Adipocyte (in vitro differentiated cells): Measurements from ENCODE around the gene OSBPL1A.

Experiments
- DNase-seq: peaks from one replicate; pipeline ENCODE4 v3.0.0-alpha.2; 2015; ENCODE audit warnings: low read depth
- H3K27me3 ChIP-seq: replicated peaks from 2 replicates; pipeline ENCODE4 v1.7.0; 2013; ENCODE audit warnings: mild to moderate bottlenecking, low read length, moderate library complexity; ENCODE audit not compliant: control insufficient read depth, insufficient read depth
- H3K36me3 ChIP-seq: 2 replicates; pipeline ENCODE4 v1.7.0; 2013; ENCODE audit warnings: low read length, mild to moderate bottlenecking, moderate library complexity; ENCODE audit not compliant: control insufficient read depth, insufficient read depth, severe bottlenecking
- H3K4me1 ChIP-seq: 2 replicates; pipeline ENCODE4 v1.7.0; 2013; ENCODE audit warnings: mild to moderate bottlenecking, low read length, moderate library complexity; ENCODE audit not compliant: control insufficient read depth, insufficient read depth
- H3K4me3 ChIP-seq: 2 replicates; pipeline ENCODE4 v1.7.0; 2013; ENCODE audit warnings: mild to moderate bottlenecking, low read length, moderate library complexity
- H3K9ac ChIP-seq: 2 replicates; pipeline ENCODE4 v1.7.0; 2013; ENCODE audit warnings: mild to moderate bottlenecking, low read length, moderate library complexity
- H3K9me3 ChIP-seq: 2 replicates; pipeline ENCODE4 v1.7.0; 2013; ENCODE audit warnings: mild to moderate bottlenecking, low read length, moderate library complexity; ENCODE audit not compliant: control insufficient read depth

OSBPL1A gene

GRCh38 chr18:24277516-24278195 lies 120.0 kb downstream of the OSBPL1A start:
- H3K27me3 ChIP-seq = no peaks in the 10 kb centered on the region
- no peak overlapping the region for H3K9ac ChIP-seq
- DNase-seq = no peak
- no peaks in the 10 kb centered on the region for H3K36me3 ChIP-seq
- no peaks in the 10 kb centered on the region for H3K9me3 ChIP-seq
- peaks cover 36% of the 10 kb centered on the region for H3K4me1 ChIP-seq
- no peak overlapping the region for H3K4me3 ChIP-seq

- H3K36me3 ChIP-seq = no peaks in the 10 kb centered on the region
- DNase-seq = no peak
- peaks cover 41% of the 10 kb centered on the region for H3K4me1 ChIP-seq
- H3K27me3 ChIP-seq = no peaks in the 10 kb centered on the region
- H3K4me3 ChIP-seq = no peak overlapping the region
- no peaks in the 10 kb centered on the region for H3K9me3 ChIP-seq
- no peak overlapping the region for H3K9ac ChIP-seq
Observed at GRCh38 chr18:24276994-24277393, 120.6 kb downstream of the OSBPL1A start.

GRCh38 chr18:24274837-24275236 lies 122.8 kb downstream of the OSBPL1A start:
- no peak for DNase-seq

GRCh38 chr18:24273596-24273995 lies 124.0 kb downstream of the OSBPL1A start:
- Histone ChIP-seq H3K4me1 (peaks cover 59% of the 10 kb centered on the region), H3K27me3 (no peaks in the 10 kb centered on the region), H3K9me3 (no peaks in the 10 kb centered on the region), H3K4me3 (no peak overlapping the region), H3K9ac (no peak overlapping the region), H3K36me3 (no peaks in the 10 kb centered on the region)
- no peak for DNase-seq

More at GRCh38 chr18:24274837-24275236, 122.8 kb downstream of the OSBPL1A start:
- H3K4me3 ChIP-seq = peak overlapping the region; percentile 18
- H3K27me3 ChIP-seq = no peaks in the 10 kb centered on the region
- H3K9ac ChIP-seq = no peak overlapping the region
- no peaks in the 10 kb centered on the region for H3K36me3 ChIP-seq
- H3K9me3 ChIP-seq = no peaks in the 10 kb centered on the region
- peaks cover 51% of the 10 kb centered on the region for H3K4me1 ChIP-seq

GRCh38 chr18:24272229-24272525 lies 125.4 kb downstream of the OSBPL1A start:
- H3K27me3 ChIP-seq = no peaks in the 10 kb centered on the region
- peaks cover under 1% of the 10 kb centered on the region for H3K9me3 ChIP-seq
- peak; percentile 78 for DNase-seq
- no peaks in the 10 kb centered on the region for H3K36me3 ChIP-seq
- peak overlapping the region; percentile 89 for H3K9ac ChIP-seq
- peak overlapping the region; percentile 91 for H3K4me3 ChIP-seq
- H3K4me1 ChIP-seq = peaks cover 50% of the 10 kb centered on the region

- H3K4me1 ChIP-seq = peaks cover 50% of the 10 kb centered on the region
- no peaks in the 10 kb centered on the region for H3K36me3 ChIP-seq
- H3K9ac ChIP-seq = peak overlapping the region; percentile 89
- peak; percentile 87 for DNase-seq
- no peaks in the 10 kb centered on the region for H3K27me3 ChIP-seq
- peaks cover 3% of the 10 kb centered on the region for H3K9me3 ChIP-seq
- H3K4me3 ChIP-seq = peak overlapping the region; percentile 91
Observed at GRCh38 chr18:24271381-24272228, 126.0 kb downstream of the OSBPL1A start.

- peaks cover 2% of the 10 kb centered on the region for H3K36me3 ChIP-seq
- no peaks in the 10 kb centered on the region for H3K27me3 ChIP-seq
- DNase-seq = peak; percentile 64
- peak overlapping the region; percentile 89 for H3K9ac ChIP-seq
- H3K4me3 ChIP-seq = peak overlapping the region; percentile 91
- peaks cover 3% of the 10 kb centered on the region for H3K9me3 ChIP-seq
- H3K4me1 ChIP-seq = peaks cover 50% of the 10 kb centered on the region
Observed at GRCh38 chr18:24270937-24271380, 126.7 kb downstream of the OSBPL1A start.

GRCh38 chr18:24270358-24270936 lies 127.2 kb downstream of the OSBPL1A start:
- DNase-seq = peak; percentile 36
- no peaks in the 10 kb centered on the region for H3K27me3 ChIP-seq
- peak overlapping the region; percentile 91 for H3K4me3 ChIP-seq
- peak overlapping the region; percentile 89 for H3K9ac ChIP-seq
- peaks cover 49% of the 10 kb centered on the region for H3K4me1 ChIP-seq
- peaks cover 3% of the 10 kb centered on the region for H3K9me3 ChIP-seq
- H3K36me3 ChIP-seq = peaks cover 7% of the 10 kb centered on the region

GRCh38 chr18:24268784-24269550 lies 128.7 kb downstream of the OSBPL1A start:
- peaks cover 3% of the 10 kb centered on the region for H3K9me3 ChIP-seq
- peak overlapping the region; percentile 91 for H3K4me3 ChIP-seq
- no peaks in the 10 kb centered on the region for H3K27me3 ChIP-seq
- H3K9ac ChIP-seq = no peak overlapping the region
- H3K4me1 ChIP-seq = peaks cover 34% of the 10 kb centered on the region
- H3K36me3 ChIP-seq = peaks cover 14% of the 10 kb centered on the region
- no peak for DNase-seq

GRCh38 chr18:24267878-24268277 lies 129.7 kb downstream of the OSBPL1A start:
- H3K4me1 ChIP-seq = peaks cover 23% of the 10 kb centered on the region
- no peaks in the 10 kb centered on the region for H3K27me3 ChIP-seq
- H3K9ac ChIP-seq = no peak overlapping the region
- peaks cover 3% of the 10 kb centered on the region for H3K9me3 ChIP-seq
- no peak overlapping the region for H3K4me3 ChIP-seq
- H3K36me3 ChIP-seq = peaks cover 14% of the 10 kb centered on the region
- DNase-seq = no peak

- peaks cover 3% of the 10 kb centered on the region for H3K9me3 ChIP-seq
- H3K36me3 ChIP-seq = peaks cover 14% of the 10 kb centered on the region
- no peak overlapping the region for H3K4me3 ChIP-seq
- H3K4me1 ChIP-seq = peaks cover 31% of the 10 kb centered on the region
- no peaks in the 10 kb centered on the region for H3K27me3 ChIP-seq
- no peak overlapping the region for H3K9ac ChIP-seq
- DNase-seq = no peak
Observed at GRCh38 chr18:24266131-24266530, 131.5 kb downstream of the OSBPL1A start.
